SIG-M5 (cell line): Measurements from ENCODE around the gene LIMS2.
A peak's percentile ranks its signal among the peaks of the same experiment; 100 is the strongest.

Experiments
- DNase-seq: peaks from one replicate; lab custom pipeline; 2025; lab: John Stamatoyannopoulos, UW

The LIMS2 gene

GRCh38 chr2:127675331-127676261, at the start of gene LIMS2:
Gene LIMS2, minus strand, starts transcription at chr2:127675530. Its CDS starts 506 bp downstream, at chr2:127675024.
- no peak for DNase-seq

- no peak for DNase-seq
Observed at GRCh38 chr2:127722807-127723206, 47.5 kb upstream of the LIMS2 start.

GRCh38 chr2:127721978-127722355, 46.6 kb upstream of the LIMS2 start:
- no peak for DNase-seq

GRCh38 chr2:127721311-127721977, 46.1 kb upstream of the LIMS2 start:
- no peak for DNase-seq

- no peak for DNase-seq
Observed at GRCh38 chr2:127719301-127720218, 44.2 kb upstream of the LIMS2 start.

GRCh38 chr2:127718271-127718670, 42.9 kb upstream of the LIMS2 start:
- DNase-seq, result no peak

- DNase-seq, result no peak
Observed at GRCh38 chr2:127715778-127716449, 40.6 kb upstream of the LIMS2 start.

GRCh38 chr2:127713562-127713961, 38.2 kb upstream of the LIMS2 start:
- DNase-seq, result no peak

GRCh38 chr2:127712999-127713398, 37.7 kb upstream of the LIMS2 start:
- DNase-seq, result no peak

GRCh38 chr2:127709336-127709735, 34.0 kb upstream of the LIMS2 start:
- no peak for DNase-seq

- DNase-seq, result no peak
Observed at GRCh38 chr2:127707890-127708648, 32.7 kb upstream of the LIMS2 start.

GRCh38 chr2:127706215-127706990, 31.1 kb upstream of the LIMS2 start:
- no peak for DNase-seq

GRCh38 chr2:127705391-127706065, 30.2 kb upstream of the LIMS2 start:
- no peak for DNase-seq

GRCh38 chr2:127704641-127705390, 29.5 kb upstream of the LIMS2 start:
- DNase-seq, result no peak

- DNase-seq, result no peak
Observed at GRCh38 chr2:127703282-127703681, 28.0 kb upstream of the LIMS2 start.

- DNase-seq, result no peak
Observed at GRCh38 chr2:127702395-127703009, 27.2 kb upstream of the LIMS2 start.

- peak; percentile 31 for DNase-seq
Observed at GRCh38 chr2:127701651-127702394, 26.5 kb upstream of the LIMS2 start.
